GM12864 (cell line): Measurements from ENCODE around the gene PKN1.
A peak's percentile ranks its signal among the peaks of the same experiment; 100 is the strongest.

Experiments used
- DNase-seq: peaks from one replicate; pipeline ENCODE4 v3.0.0-alpha.2; 2011; ENCODE audit warnings: low read depth
- H3K4me3 ChIP-seq: 2 replicates; pipeline ENCODE4 v1.5.1; 2011; ENCODE audit warnings: mild to moderate bottlenecking, low read depth, low read length, control low read depth
- CTCF ChIP-seq: IDR thresholded peaks from 2 replicates; pipeline ENCODE4 v1.5.1; 2011; ENCODE audit warnings: low read depth, mild to moderate bottlenecking, moderate library complexity, low read length, control low read depth, inconsistent platforms; ENCODE audit errors: missing control alignments

PKN1 gene

GRCh38 chr19:14476327-14476672 lies 43.2 kb downstream of the PKN1 start:
- H3K4me3 ChIP-seq = no peak overlapping the region
- no peak for TF ChIP-seq CTCF

GRCh38 chr19:14476673-14477401 lies 43.7 kb downstream of the PKN1 start:
- DNase-seq = no peak
- no peak for TF ChIP-seq CTCF

More at GRCh38 chr19:14476327-14476672, 43.2 kb downstream of the PKN1 start:
- no peak for DNase-seq

GRCh38 chr19:14477418-14478112 lies 44.5 kb downstream of the PKN1 start:
- DNase-seq = no peak
- no peak overlapping the region for H3K4me3 ChIP-seq
- no peak for TF ChIP-seq CTCF

More at GRCh38 chr19:14476673-14477401, 43.7 kb downstream of the PKN1 start:
- no peak overlapping the region for H3K4me3 ChIP-seq

GRCh38 chr19:14478113-14478545 lies 45.0 kb downstream of the PKN1 start:
- DNase-seq = no peak
- H3K4me3 ChIP-seq = no peak overlapping the region
- TF ChIP-seq CTCF = no peak

- no peak for TF ChIP-seq CTCF
- DNase-seq = no peak
Measured at GRCh38 chr19:14479309-14479974, 46.3 kb downstream of the PKN1 start.

GRCh38 chr19:14479975-14480699 lies 47.0 kb downstream of the PKN1 start:
- peak overlapping the region; percentile 28; the same call in 1 of the 2 replicates for H3K4me3 ChIP-seq
- TF ChIP-seq CTCF = peak; percentile 96
- no peak for DNase-seq

More at GRCh38 chr19:14479309-14479974, 46.3 kb downstream of the PKN1 start:
- H3K4me3 ChIP-seq = no peak overlapping the region
